Mesenchymal stem cell (in vitro differentiated cells and primary cell): ENCODE results near the gene ZNF236.
A peak's percentile ranks its signal among the peaks of the same experiment; 100 is the strongest.

Experiments
- DNase-seq: peaks from one replicate; pipeline ENCODE4 v3.0.0-alpha.2; 2013
- H2AFZ ChIP-seq: one replicate; pipeline ENCODE4 v1.6.1; 2013; ENCODE audit warnings: low read depth, mild to moderate bottlenecking, control low read depth, inconsistent platforms, low read length, moderate library complexity
- H2AK5ac ChIP-seq: 2 replicates; pipeline ENCODE4 v1.6.1; 2013; ENCODE audit warnings: low read length, moderate library complexity, mild to moderate bottlenecking, inconsistent platforms; ENCODE audit not compliant: severe bottlenecking
- H2BK120ac ChIP-seq: one replicate; pipeline ENCODE4 v1.6.1; 2013; ENCODE audit warnings: low read depth, mild to moderate bottlenecking, inconsistent platforms, low read length, moderate library complexity
- H2BK12ac ChIP-seq, 2 experiments: one replicate each; pipeline ENCODE4 v1.6.1; 2013; ENCODE audit warnings: inconsistent platforms in 2 of 2, low read length in 2 of 2, mild to moderate bottlenecking in 2 of 2, moderate library complexity in 2 of 2, control low read depth in 1 of 2
- H2BK15ac ChIP-seq: one replicate; pipeline ENCODE4 v1.6.1; 2013; ENCODE audit warnings: mild to moderate bottlenecking, low read depth, inconsistent platforms; ENCODE audit not compliant: poor library complexity, severe bottlenecking
- H2BK5ac ChIP-seq: 2 replicates; pipeline ENCODE4 v1.6.1; 2013; ENCODE audit warnings: low read depth, mild to moderate bottlenecking, low read length, control low read depth, inconsistent platforms; ENCODE audit not compliant: poor library complexity, severe bottlenecking
- H3K14ac ChIP-seq, 2 experiments: one replicate each; pipeline ENCODE4 v1.6.1; 2013; ENCODE audit warnings: inconsistent platforms in 2 of 2, low read length in 2 of 2, control low read depth in 1 of 2, mild to moderate bottlenecking in 1 of 2, moderate library complexity in 1 of 2
- H3K18ac ChIP-seq, 2 experiments: one replicate each; pipeline ENCODE4 v1.6.1; 2013; ENCODE audit warnings: inconsistent platforms in 2 of 2, low read length in 2 of 2, control low read depth in 1 of 2, low read depth in 1 of 2, mild to moderate bottlenecking in 1 of 2
- H3K23ac ChIP-seq, 2 experiments: one replicate each; pipeline ENCODE4 v1.6.1; 2013; ENCODE audit warnings: inconsistent platforms in 2 of 2, low read length in 2 of 2, mild to moderate bottlenecking in 2 of 2, moderate library complexity in 2 of 2, control low read depth in 1 of 2
- H3K27ac ChIP-seq: 2 replicates; pipeline ENCODE4 v1.5.1; 2013; ENCODE audit warnings: mild to moderate bottlenecking, moderate library complexity, low read length, control low read depth, inconsistent platforms; ENCODE audit not compliant: poor library complexity, severe bottlenecking
- H3K27me3 ChIP-seq, 2 experiments: 2 replicates each; pipeline versions ENCODE4 v1.6.1 to v1.7.0; 2013; ENCODE audit warnings: low read length in 2 of 2, mild to moderate bottlenecking in 2 of 2, moderate library complexity in 2 of 2, control low read depth in 1 of 2, inconsistent platforms in 1 of 2; ENCODE audit not compliant: control insufficient read depth in 1 of 2, insufficient read depth in 1 of 2
- H3K36me3 ChIP-seq, 2 experiments: 2 replicates each; pipeline versions ENCODE4 v1.6.1 to v1.7.0; 2013; ENCODE audit warnings: low read length in 2 of 2, control low read depth in 1 of 2, inconsistent platforms in 1 of 2, low read depth in 1 of 2, mild to moderate bottlenecking in 1 of 2; ENCODE audit not compliant: insufficient read depth in 2 of 2, control insufficient read depth in 1 of 2
- H3K4ac ChIP-seq, 2 experiments: one replicate each; pipeline ENCODE4 v1.6.1; 2013; ENCODE audit warnings: inconsistent platforms in 2 of 2, low read length in 2 of 2, mild to moderate bottlenecking in 2 of 2, moderate library complexity in 2 of 2, control low read depth in 1 of 2, low read depth in 1 of 2
- H3K4me1 ChIP-seq: 2 replicates; pipeline ENCODE4 v1.6.1; 2013; ENCODE audit warnings: low read depth, low read length, control low read depth; ENCODE audit not compliant: control insufficient read depth, insufficient read depth
- H3K4me2 ChIP-seq: 2 replicates; pipeline ENCODE4 v1.6.1; 2013; ENCODE audit warnings: low read length, mild to moderate bottlenecking, inconsistent platforms; ENCODE audit not compliant: poor library complexity, severe bottlenecking
- H3K4me3 ChIP-seq, 2 experiments: 2 replicates each; pipeline versions ENCODE4 v1.5.1 to v1.7.0; 2013; ENCODE audit warnings: low read length in 2 of 2, mild to moderate bottlenecking in 2 of 2, control low read depth in 1 of 2, low read depth in 1 of 2; ENCODE audit not compliant: insufficient read depth in 1 of 2
- H3K79me1 ChIP-seq: replicated peaks from 2 replicates; pipeline ENCODE4 v1.6.1; 2013; ENCODE audit warnings: mild to moderate bottlenecking, control low read depth, low read length, inconsistent platforms; ENCODE audit not compliant: poor library complexity, severe bottlenecking
- H3K9ac ChIP-seq: 2 replicates; pipeline ENCODE4 v1.7.0; 2013; ENCODE audit warnings: mild to moderate bottlenecking, low read length, moderate library complexity
- H3K9me3 ChIP-seq: 2 replicates; pipeline ENCODE4 v1.7.0; 2013; ENCODE audit warnings: mild to moderate bottlenecking, low read length; ENCODE audit not compliant: control insufficient read depth
- H4K8ac ChIP-seq: one replicate; pipeline ENCODE4 v1.6.1; 2013; ENCODE audit warnings: inconsistent platforms, mild to moderate bottlenecking, low read length, moderate library complexity
- H4K91ac ChIP-seq: one replicate; pipeline ENCODE4 v1.6.1; 2013; ENCODE audit warnings: mild to moderate bottlenecking, low read length, inconsistent platforms
- WGBS: methylation state at CpG from one replicate; pipeline ENCODE4 v1.1.7; 2013; ENCODE audit warnings: mixed read lengths; 5-methylcytosine and 5-hydroxymethylcytosine counted together

The ZNF236 gene

DNA sequence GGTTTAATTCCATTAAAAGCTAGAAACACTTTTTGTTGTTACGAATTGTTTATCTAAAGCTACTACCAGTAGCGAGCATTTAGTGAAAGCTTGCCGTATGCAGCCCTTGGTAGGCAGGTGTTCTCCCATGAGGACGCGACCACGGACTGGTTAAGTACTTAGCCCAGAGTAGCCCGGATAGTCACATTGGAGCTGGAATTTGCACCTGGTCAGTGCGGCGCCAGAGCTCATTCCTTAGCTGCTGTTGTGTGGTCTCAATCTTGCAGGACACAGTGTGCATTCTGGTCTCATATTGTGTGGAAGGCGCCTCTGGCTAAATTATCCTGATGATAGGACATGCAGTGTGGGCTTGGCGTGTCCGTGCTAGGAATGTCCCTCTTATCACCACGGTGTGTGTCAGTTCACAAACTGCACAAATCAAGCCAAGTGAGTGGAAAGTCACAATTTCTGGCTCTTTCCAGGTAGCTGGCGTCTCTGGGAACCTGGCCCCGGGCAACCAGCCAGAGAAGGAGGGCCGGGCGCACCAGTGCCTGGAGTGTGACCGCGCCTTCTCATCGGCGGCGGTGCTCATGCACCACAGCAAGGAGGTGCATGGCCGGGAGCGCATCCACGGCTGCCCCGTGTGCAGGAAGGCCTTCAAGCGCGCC lies 133.3 kb downstream of the ZNF236 start:
- Histone ChIP-seq H3K4me2 (no peak overlapping the region), H3K4ac (no peak overlapping the region), H2BK12ac (no peak overlapping the region), H3K14ac (no peak overlapping the region), H2BK120ac (no peak overlapping the region), H3K79me1 (peaks cover 19% of the 10 kb centered on the region), H2BK15ac (no peak overlapping the region), H4K91ac (peak overlapping the region; percentile 52), H2BK5ac (no peak overlapping the region), H3K4me1 (peaks cover 12% of the 10 kb centered on the region), H4K8ac (no peak overlapping the region), H2AK5ac (no peak overlapping the region), H3K27me3 (no peaks in the 10 kb centered on the region), H3K27ac (no peak overlapping the region), H3K9me3 (no peaks in the 10 kb centered on the region), H3K4me3 (no peak overlapping the region), H3K9ac (no peak overlapping the region), H2AFZ (no peak overlapping the region), H3K36me3 (peaks cover 50 to 83% of the 10 kb centered on the region in 2 experiments), H3K18ac (no peak overlapping the region), H3K23ac (peak overlapping the region in 1 of 2 experiments; percentile 11)
- DNase-seq: no peak
- 97% methylated on average over 28 of the region's 28 CpGs for WGBS

DNA sequence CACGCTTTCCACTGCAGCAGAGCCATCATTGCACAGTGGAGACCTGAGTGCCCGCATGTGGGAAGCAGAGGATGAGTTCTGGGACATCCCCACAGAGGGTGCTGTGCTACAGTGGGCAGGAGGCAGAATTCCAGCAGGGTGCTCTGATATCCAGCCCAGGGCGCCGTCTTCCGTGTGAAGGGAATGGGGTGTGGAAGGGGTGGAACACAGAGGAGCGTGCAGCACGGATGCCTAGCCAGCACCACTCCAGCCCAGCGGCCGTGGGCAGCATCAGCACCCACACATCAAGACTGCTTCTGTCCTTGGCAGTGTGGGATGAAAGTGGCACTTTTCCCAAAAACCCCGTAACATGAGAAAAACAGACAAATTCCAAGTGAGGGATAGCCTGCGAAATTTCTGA lies 134.3 kb downstream of the ZNF236 start:
- Histone ChIP-seq H2AK5ac (no peak overlapping the region), H3K4me1 (peaks cover 12% of the 10 kb centered on the region), H3K4me2 (no peak overlapping the region), H3K27ac (no peak overlapping the region), H3K9me3 (no peaks in the 10 kb centered on the region), H3K9ac (no peak overlapping the region), H3K14ac (no peak overlapping the region), H3K36me3 (peaks cover 52 to 85% of the 10 kb centered on the region in 2 experiments), H2BK12ac (no peak overlapping the region), H2BK15ac (no peak overlapping the region), H3K79me1 (peaks cover 17% of the 10 kb centered on the region), H2AFZ (no peak overlapping the region), H3K4me3 (no peak overlapping the region), H4K91ac (no peak overlapping the region), H2BK120ac (no peak overlapping the region), H4K8ac (no peak overlapping the region), H3K18ac (no peak overlapping the region), H3K27me3 (no peaks in the 10 kb centered on the region), H3K4ac (no peak overlapping the region), H2BK5ac (no peak overlapping the region), H3K23ac (no peak overlapping the region)
- no peak for DNase-seq
- 96% methylated on average over 11 of the region's 11 CpGs for WGBS

DNA sequence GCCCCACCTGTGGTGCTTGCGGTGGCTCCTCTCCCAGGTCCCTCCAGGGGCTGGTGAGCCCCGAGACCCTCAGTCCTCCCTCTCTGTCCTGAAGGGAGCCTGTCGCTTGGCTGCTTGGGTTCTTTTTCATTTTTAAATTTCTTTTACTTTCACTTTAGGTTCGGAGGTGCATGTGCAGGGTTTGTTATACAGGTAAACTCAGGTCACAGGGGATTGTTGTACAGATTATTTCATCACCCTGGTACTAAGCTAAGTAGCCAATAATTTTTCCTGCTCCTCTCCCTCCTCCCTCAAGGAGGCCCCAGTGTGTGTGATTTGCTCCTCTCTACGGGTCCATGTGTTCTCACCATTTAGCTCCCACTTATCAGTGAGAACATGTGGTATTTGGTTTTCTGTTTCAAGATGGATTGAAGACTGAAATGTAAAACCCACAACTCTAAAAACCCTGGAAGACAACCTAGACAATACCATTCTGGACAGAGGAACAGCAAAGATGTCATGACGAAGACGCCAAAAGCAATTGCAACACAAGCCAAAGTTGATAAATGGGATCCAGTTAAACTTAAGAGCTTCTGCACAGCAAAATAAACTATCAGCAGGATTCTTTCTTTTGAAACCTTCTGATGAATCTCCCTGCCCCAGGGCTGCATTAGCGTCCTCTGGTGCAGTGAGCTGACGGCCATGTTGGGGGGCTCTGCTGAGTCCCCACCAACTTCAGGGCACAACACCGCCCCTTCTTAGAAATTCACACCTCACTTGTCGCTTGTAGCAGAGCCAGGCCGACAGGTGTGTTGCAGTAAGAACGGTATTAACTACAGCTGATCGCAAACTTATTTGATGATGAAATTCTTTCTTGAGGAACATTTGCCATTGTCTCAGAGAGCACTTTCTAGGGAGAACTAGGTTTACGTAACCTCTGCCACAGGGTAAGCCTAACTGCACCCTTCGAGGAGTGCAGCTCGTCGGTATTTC lies 135.3 kb downstream of the ZNF236 start:
- Histone ChIP-seq H3K4ac (no peak overlapping the region), H3K9ac (no peak overlapping the region), H2BK5ac (no peak overlapping the region), H2AFZ (no peak overlapping the region), H3K14ac (no peak overlapping the region), H3K23ac (no peak overlapping the region), H2BK120ac (no peak overlapping the region), H3K27ac (no peak overlapping the region), H3K18ac (no peak overlapping the region), H3K27me3 (no peaks in the 10 kb centered on the region), H3K4me3 (no peak overlapping the region), H3K79me1 (peaks cover 17% of the 10 kb centered on the region), H2BK12ac (no peak overlapping the region), H3K4me1 (peaks cover 12% of the 10 kb centered on the region), H3K36me3 (peaks cover 47 to 77% of the 10 kb centered on the region in 2 experiments), H4K91ac (no peak overlapping the region), H2BK15ac (no peak overlapping the region), H3K4me2 (no peak overlapping the region), H2AK5ac (no peak overlapping the region), H4K8ac (no peak overlapping the region), H3K9me3 (no peaks in the 10 kb centered on the region)
- 97% methylated on average over 14 of the region's 18 CpGs for WGBS
- no peak for DNase-seq

DNA sequence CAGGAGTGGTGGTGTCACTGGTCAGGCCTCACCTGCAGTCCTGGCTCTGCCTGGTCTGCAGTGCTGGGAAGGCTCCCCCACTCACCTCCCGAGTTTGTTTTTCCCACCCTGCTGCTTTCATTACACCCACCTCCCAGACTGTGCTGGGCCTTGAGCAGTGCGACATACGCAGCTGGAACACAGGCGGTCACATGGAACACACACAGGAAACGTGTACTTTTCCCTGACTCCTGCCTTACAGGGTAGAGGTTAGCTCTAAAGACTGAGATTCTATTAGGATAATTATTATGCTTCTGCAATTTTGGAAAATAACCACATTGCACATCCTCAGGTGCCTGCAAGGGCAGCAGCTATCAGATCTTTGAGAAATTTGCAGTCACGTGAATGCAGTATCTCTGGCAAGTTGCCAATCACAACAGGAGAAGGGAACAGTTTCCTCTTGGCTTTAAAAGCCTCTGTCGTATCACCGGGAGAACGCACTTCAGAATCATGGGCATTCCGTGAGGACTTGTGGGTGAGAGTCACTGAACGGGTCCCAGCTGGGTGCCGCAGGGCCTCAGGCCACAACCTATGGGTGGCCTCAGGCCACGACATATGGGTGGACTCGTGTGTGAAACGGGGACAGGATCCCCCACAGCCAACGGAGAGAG lies 136.5 kb downstream of the ZNF236 start:
- no peak overlapping the region for H2BK120ac ChIP-seq
- H2AK5ac ChIP-seq: no peak overlapping the region
- no peak overlapping the region for H4K8ac ChIP-seq
- H2BK12ac ChIP-seq: no peak overlapping the region
- H3K14ac ChIP-seq: no peak overlapping the region
- H3K4me1 ChIP-seq: peaks cover 12% of the 10 kb centered on the region
- H3K27me3 ChIP-seq: no peaks in the 10 kb centered on the region
- no peak overlapping the region for H3K4me3 ChIP-seq
- H3K36me3 ChIP-seq: peaks cover 43 to 71% of the 10 kb centered on the region in 2 experiments
- no peak overlapping the region for H2AFZ ChIP-seq
- no peak overlapping the region for H3K23ac ChIP-seq
- no peak overlapping the region for H3K4ac ChIP-seq
- H3K27ac ChIP-seq: no peak overlapping the region
- no peak for DNase-seq
- peaks cover 16% of the 10 kb centered on the region for H3K79me1 ChIP-seq
- H4K91ac ChIP-seq: no peak overlapping the region
- WGBS: 87% methylated on average over 16 of the region's 16 CpGs
- H3K9me3 ChIP-seq: no peaks in the 10 kb centered on the region
- H2BK5ac ChIP-seq: no peak overlapping the region
- no peak overlapping the region for H3K9ac ChIP-seq
- no peak overlapping the region for H2BK15ac ChIP-seq
- H3K4me2 ChIP-seq: no peak overlapping the region
- H3K18ac ChIP-seq: no peak overlapping the region
